Trophoblast cell (in vitro differentiated cells and primary cell): ENCODE data around the gene GOLIM4.

ENCODE experiments used
- DNase-seq, 2 donors: peaks; one replicate each; pipeline ENCODE4 v3.0.0-alpha.2; 2016
- H2AFZ ChIP-seq: 2 replicates; pipeline ENCODE4 v1.6.1; 2013; ENCODE audit warnings: low read length, moderate library complexity, mild to moderate bottlenecking; ENCODE audit not compliant: insufficient read depth, poor library complexity
- H2AK5ac ChIP-seq: 2 replicates; pipeline ENCODE4 v1.6.1; 2013; ENCODE audit warnings: mild to moderate bottlenecking, low read length
- H2BK120ac ChIP-seq: 2 replicates; pipeline ENCODE4 v1.6.1; 2013; ENCODE audit warnings: low read length, mild to moderate bottlenecking, moderate library complexity; ENCODE audit not compliant: insufficient read depth, poor library complexity
- H2BK12ac ChIP-seq: 2 replicates; pipeline ENCODE4 v1.6.1; 2013; ENCODE audit warnings: mild to moderate bottlenecking, low read length, moderate library complexity
- H2BK5ac ChIP-seq: 2 replicates; pipeline ENCODE4 v1.6.1; 2013; ENCODE audit warnings: low read length, low read depth, moderate library complexity, mild to moderate bottlenecking; ENCODE audit not compliant: poor library complexity
- H3K14ac ChIP-seq: 2 replicates; pipeline ENCODE4 v1.6.1; 2013; ENCODE audit warnings: mild to moderate bottlenecking, low read length
- H3K18ac ChIP-seq: 2 replicates; pipeline ENCODE4 v1.6.1; 2013; ENCODE audit warnings: mild to moderate bottlenecking, low read length
- H3K23ac ChIP-seq: 2 replicates; pipeline ENCODE4 v1.6.1; 2013; ENCODE audit warnings: low read length
- H3K27ac ChIP-seq: 2 replicates; pipeline ENCODE4 v1.5.1; 2013; ENCODE audit warnings: low read depth, mild to moderate bottlenecking, inconsistent platforms, low read length, moderate library complexity
- H3K27me3 ChIP-seq: 2 replicates; pipeline ENCODE4 v1.6.1; 2013; ENCODE audit warnings: inconsistent platforms, mild to moderate bottlenecking, low read length, moderate library complexity; ENCODE audit not compliant: insufficient read depth
- H3K36me3 ChIP-seq, 2 experiments: 1 replicate in 1 of 2; 2 replicates in 1 of 2; pipeline ENCODE4 v1.6.1; 2013; ENCODE audit warnings: low read length in 2 of 2, mild to moderate bottlenecking in 2 of 2, moderate library complexity in 1 of 2; ENCODE audit not compliant: insufficient read depth in 2 of 2, control insufficient read depth in 1 of 2
- H3K4ac ChIP-seq: 2 replicates; pipeline ENCODE4 v1.6.1; 2013; ENCODE audit warnings: low read depth, mild to moderate bottlenecking, low read length, moderate library complexity
- H3K4me1 ChIP-seq, 2 experiments: 1 replicate in 1 of 2; 2 replicates in 1 of 2; pipeline ENCODE4 v1.6.1; 2013; ENCODE audit warnings: low read length in 2 of 2, mild to moderate bottlenecking in 2 of 2, moderate library complexity in 1 of 2; ENCODE audit not compliant: insufficient read depth in 2 of 2, control insufficient read depth in 1 of 2
- H3K4me2 ChIP-seq: 2 replicates; pipeline ENCODE4 v1.6.1; 2013; ENCODE audit warnings: inconsistent platforms, mild to moderate bottlenecking, low read length, moderate library complexity
- H3K4me3 ChIP-seq: 2 replicates; pipeline ENCODE4 v1.5.1; 2013; ENCODE audit warnings: mild to moderate bottlenecking, low read depth, low read length, inconsistent platforms
- H3K79me1 ChIP-seq: one replicate; pipeline ENCODE4 v1.6.1; 2013; ENCODE audit warnings: low read length
- H3K79me2 ChIP-seq: 2 replicates; pipeline ENCODE4 v1.6.1; 2013; ENCODE audit warnings: low read length, mild to moderate bottlenecking; ENCODE audit not compliant: control insufficient read depth, insufficient read depth, poor library complexity
- H3K9ac ChIP-seq: 2 replicates; pipeline ENCODE4 v1.6.1; 2013; ENCODE audit warnings: mild to moderate bottlenecking, low read length
- H3K9me3 ChIP-seq: 2 replicates; pipeline ENCODE4 v1.6.1; 2013; ENCODE audit warnings: low read depth, mild to moderate bottlenecking, control low read depth, inconsistent platforms, low read length; ENCODE audit not compliant: insufficient read depth
- H4K12ac ChIP-seq: 2 replicates; pipeline ENCODE4 v1.6.1; 2013; ENCODE audit warnings: low read depth, mild to moderate bottlenecking, low read length, moderate library complexity
- H4K8ac ChIP-seq: 2 replicates; pipeline ENCODE4 v1.6.1; 2013; ENCODE audit warnings: low read depth, mild to moderate bottlenecking, low read length, moderate library complexity
- H4K91ac ChIP-seq: one replicate; pipeline ENCODE4 v1.6.1; 2013; ENCODE audit warnings: low read depth, mild to moderate bottlenecking, low read length, moderate library complexity
- WGBS: extraction: QIAGEN DNeasy Blood & Tissue Kit; methylation state at CpG from one replicate; pipeline ENCODE4 v1.1.7; 2013; ENCODE audit warnings: missing lambda C conversion rate; ENCODE audit not compliant: insufficient read length, insufficient coverage; ENCODE audit errors: extremely low coverage; 5-methylcytosine and 5-hydroxymethylcytosine counted together

GOLIM4 gene

DNA sequence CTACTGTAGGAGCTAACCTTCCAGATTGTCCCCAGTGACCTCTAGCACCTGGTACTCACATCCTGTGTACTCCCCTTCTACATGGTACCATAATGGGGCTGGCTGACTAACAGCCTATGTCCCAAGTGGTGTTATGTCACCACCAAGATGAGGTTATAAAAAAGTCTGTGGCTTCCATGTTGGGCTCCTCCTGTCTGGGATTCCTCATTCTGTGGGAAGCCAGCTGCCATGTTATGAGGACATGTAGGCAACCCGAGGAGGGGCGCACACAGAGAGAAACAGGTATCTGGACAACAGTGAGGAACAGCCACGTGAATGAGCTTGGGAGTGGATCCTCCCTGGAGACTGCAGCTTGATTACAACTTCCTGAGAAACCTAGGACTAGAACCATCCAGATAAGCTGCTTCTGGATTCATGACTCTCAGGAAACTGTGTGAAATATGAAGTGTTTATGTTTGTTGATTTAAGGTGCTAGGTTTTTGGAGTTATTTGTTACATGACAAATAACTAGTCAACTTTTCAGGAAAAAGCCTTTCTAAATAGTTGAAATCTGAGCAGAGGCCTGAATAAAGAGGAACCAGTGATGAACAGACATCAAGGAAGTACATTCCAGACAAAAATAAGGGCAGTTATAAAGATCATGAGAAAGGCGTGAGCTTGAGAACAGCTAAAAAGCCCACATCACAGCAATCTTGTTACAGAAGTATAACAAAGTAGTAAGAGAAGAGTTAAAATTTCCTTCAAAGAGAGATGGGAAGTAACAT lies 21.7 kb downstream of the GOLIM4 start:
- no CpG with 5 or more reads among the region's 4 CpGs for WGBS
- H3K79me1 ChIP-seq: no peaks in the 10 kb centered on the region
- no peak overlapping the region for H4K91ac ChIP-seq
- H3K4ac ChIP-seq: no peak overlapping the region
- DNase-seq: no peak
- H3K14ac ChIP-seq: no peak overlapping the region
- H2BK12ac ChIP-seq: no peak overlapping the region
- no peak overlapping the region for H3K4me2 ChIP-seq
- no peak overlapping the region for H3K4me3 ChIP-seq
- H3K9ac ChIP-seq: no peak overlapping the region
- no peaks in the 10 kb centered on the region for H3K79me2 ChIP-seq
- no peak overlapping the region for H3K27ac ChIP-seq
- no peak overlapping the region for H3K18ac ChIP-seq
- H3K23ac ChIP-seq: no peak overlapping the region
- no peaks in the 10 kb centered on the region for H3K36me3 ChIP-seq
- H2AFZ ChIP-seq: no peak overlapping the region
- no peak overlapping the region for H2AK5ac ChIP-seq
- H3K27me3 ChIP-seq: no peaks in the 10 kb centered on the region
- H2BK120ac ChIP-seq: no peak overlapping the region
- H4K12ac ChIP-seq: no peak overlapping the region
- H3K9me3 ChIP-seq: no peaks in the 10 kb centered on the region
- H3K4me1 ChIP-seq: peaks cover 4 to 9% of the 10 kb centered on the region in 2 experiments
- H4K8ac ChIP-seq: no peak overlapping the region
- no peak overlapping the region for H2BK5ac ChIP-seq

DNA sequence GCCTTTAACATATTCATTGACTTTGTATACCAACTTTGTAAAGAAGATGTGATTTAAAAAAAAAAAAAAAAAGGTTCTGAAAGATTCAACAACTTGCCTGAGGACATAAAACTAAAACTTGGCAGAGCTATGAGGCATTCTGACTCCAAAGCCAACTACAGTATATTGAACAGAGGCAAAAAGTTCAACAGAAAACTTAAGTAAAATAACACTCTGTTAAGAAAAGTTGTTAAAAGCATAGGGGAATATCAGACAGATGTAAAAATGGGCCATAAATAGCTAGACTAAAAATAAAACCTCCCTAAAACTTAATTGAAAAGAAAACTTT lies 23.4 kb downstream of the GOLIM4 start:
- no peak overlapping the region for H2AFZ ChIP-seq
- H3K79me2 ChIP-seq: no peaks in the 10 kb centered on the region
- H4K91ac ChIP-seq: no peak overlapping the region
- H3K4me1 ChIP-seq: peaks cover 4 to 9% of the 10 kb centered on the region in 2 experiments
- no peaks in the 10 kb centered on the region for H3K27me3 ChIP-seq
- no peak for DNase-seq
- no peak overlapping the region for H3K4ac ChIP-seq
- no peak overlapping the region for H4K12ac ChIP-seq
- H2BK120ac ChIP-seq: no peak overlapping the region
- H3K79me1 ChIP-seq: no peaks in the 10 kb centered on the region
- H3K14ac ChIP-seq: no peak overlapping the region
- no peak overlapping the region for H4K8ac ChIP-seq
- H3K4me3 ChIP-seq: no peak overlapping the region
- no peaks in the 10 kb centered on the region for H3K9me3 ChIP-seq
- no peak overlapping the region for H3K9ac ChIP-seq
- H3K23ac ChIP-seq: no peak overlapping the region
- no peak overlapping the region for H2AK5ac ChIP-seq
- no peaks in the 10 kb centered on the region for H3K36me3 ChIP-seq
- no peak overlapping the region for H2BK12ac ChIP-seq
- H3K18ac ChIP-seq: no peak overlapping the region
- H3K27ac ChIP-seq: no peak overlapping the region
- H3K4me2 ChIP-seq: no peak overlapping the region
- H2BK5ac ChIP-seq: no peak overlapping the region

DNA sequence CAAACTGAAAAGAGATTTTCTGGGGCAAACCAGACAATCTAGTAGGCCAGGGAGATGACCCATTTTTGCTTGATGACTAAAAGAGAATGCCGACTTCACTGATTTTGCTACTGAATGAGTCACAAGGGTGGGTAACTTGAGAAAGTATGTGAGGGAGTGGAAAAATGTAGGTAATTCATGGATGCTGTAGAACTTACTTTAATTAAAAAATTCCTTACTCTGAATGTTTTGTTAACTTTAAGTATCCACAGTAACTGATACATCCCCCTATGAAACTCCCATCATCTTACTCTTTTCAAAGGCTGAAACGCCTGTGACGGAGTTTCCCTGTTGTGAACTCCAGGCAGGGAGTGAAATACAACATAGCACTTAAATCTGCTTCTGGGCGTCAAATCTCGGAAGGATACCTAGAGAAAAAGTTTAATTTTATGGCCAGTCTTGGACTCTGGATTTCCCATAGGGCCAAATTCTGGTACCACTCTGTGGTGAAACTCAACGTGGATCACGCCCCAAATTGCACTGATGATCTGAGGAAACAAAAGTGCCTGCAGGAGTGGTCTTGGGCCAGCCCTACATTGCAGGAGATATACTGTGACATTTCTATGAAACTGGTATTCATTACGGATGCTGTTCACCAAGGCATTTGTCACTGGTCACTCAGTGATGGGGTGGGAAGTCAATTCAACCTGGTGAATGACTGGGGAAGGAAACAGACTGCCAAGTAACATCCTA lies 24.0 kb downstream of the GOLIM4 start:
- H3K14ac ChIP-seq: no peak overlapping the region
- no peaks in the 10 kb centered on the region for H3K9me3 ChIP-seq
- H3K4me1 ChIP-seq: peaks cover 4 to 9% of the 10 kb centered on the region in 2 experiments
- H3K27me3 ChIP-seq: no peaks in the 10 kb centered on the region
- no peak overlapping the region for H3K4me3 ChIP-seq
- WGBS: no CpG with 5 or more reads among the region's 8 CpGs
- no peak overlapping the region for H2BK120ac ChIP-seq
- H2BK12ac ChIP-seq: no peak overlapping the region
- H2BK5ac ChIP-seq: no peak overlapping the region
- H4K91ac ChIP-seq: no peak overlapping the region
- no peaks in the 10 kb centered on the region for H3K79me1 ChIP-seq
- no peaks in the 10 kb centered on the region for H3K79me2 ChIP-seq
- H3K36me3 ChIP-seq: no peaks in the 10 kb centered on the region
- no peak overlapping the region for H3K23ac ChIP-seq
- no peak overlapping the region for H2AFZ ChIP-seq
- no peak overlapping the region for H3K18ac ChIP-seq
- H4K8ac ChIP-seq: no peak overlapping the region
- H3K27ac ChIP-seq: peak overlapping the region; percentile 23
- no peak overlapping the region for H2AK5ac ChIP-seq
- no peak overlapping the region for H3K4me2 ChIP-seq
- no peak overlapping the region for H4K12ac ChIP-seq
- DNase-seq: peak; percentile 47 to 90
- H3K4ac ChIP-seq: peak overlapping the region; percentile 33
- H3K9ac ChIP-seq: no peak overlapping the region

DNA sequence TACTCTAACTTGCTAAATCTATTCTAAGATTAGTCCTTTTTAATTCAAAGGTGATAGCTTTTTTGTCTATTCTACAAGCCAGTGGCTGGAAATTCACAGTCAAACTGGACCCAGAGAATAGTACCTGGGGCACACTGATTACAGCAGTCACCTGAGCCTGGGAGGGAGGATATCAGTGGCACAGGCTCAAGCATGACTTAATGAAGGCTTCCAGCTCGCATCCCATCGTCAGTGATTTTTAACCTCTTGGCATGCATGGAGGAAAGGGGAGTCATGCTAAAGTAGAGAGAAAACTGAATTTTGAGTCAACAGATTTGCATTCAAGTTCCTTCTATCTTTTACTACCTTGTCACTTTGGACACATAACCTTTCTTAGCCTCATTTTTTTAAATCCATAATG lies 24.8 kb downstream of the GOLIM4 start:
- no peak for DNase-seq
- Histone ChIP-seq H3K27ac (no peak overlapping the region), H4K8ac (no peak overlapping the region), H3K36me3 (no peaks in the 10 kb centered on the region), H3K4me2 (no peak overlapping the region), H2BK12ac (peak overlapping the region; percentile 76), H3K14ac (no peak overlapping the region), H4K91ac (no peak overlapping the region), H2AFZ (no peak overlapping the region), H3K4me3 (no peak overlapping the region), H2BK120ac (no peak overlapping the region), H3K9ac (no peak overlapping the region), H4K12ac (no peak overlapping the region), H3K23ac (no peak overlapping the region), H3K27me3 (no peaks in the 10 kb centered on the region), H3K79me1 (no peaks in the 10 kb centered on the region), H3K4ac (no peak overlapping the region), H3K9me3 (no peaks in the 10 kb centered on the region), H3K79me2 (no peaks in the 10 kb centered on the region), H2AK5ac (no peak overlapping the region), H3K18ac (no peak overlapping the region), H2BK5ac (no peak overlapping the region), H3K4me1 (peaks cover 4 to 9% of the 10 kb centered on the region in 2 experiments)
- WGBS: no CpG with 5 or more reads among the region's 2 CpGs
